ENCODE measurements around the gene ADGRF1.

DNA sequence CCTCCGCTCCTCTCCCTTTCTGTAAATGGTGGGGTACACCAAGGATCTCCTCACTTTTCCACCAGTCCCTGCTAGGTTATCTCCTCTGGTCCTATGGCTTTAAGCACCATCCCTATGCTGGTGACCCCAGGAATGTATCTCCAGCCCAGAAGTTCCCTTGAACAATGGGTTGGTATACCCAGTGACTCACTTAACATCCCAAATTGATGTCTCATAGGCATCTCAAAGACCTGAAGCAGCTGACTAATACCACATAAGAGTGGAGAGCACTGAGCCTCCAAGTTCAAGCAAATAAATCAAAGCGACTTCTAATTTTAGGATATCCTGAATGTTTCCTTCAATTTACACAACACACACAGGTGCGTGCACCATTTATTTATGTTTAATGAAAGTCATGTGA, 48.3 kb downstream of the ADGRF1 start:
- TF ChIP-seq, protein P1, sequence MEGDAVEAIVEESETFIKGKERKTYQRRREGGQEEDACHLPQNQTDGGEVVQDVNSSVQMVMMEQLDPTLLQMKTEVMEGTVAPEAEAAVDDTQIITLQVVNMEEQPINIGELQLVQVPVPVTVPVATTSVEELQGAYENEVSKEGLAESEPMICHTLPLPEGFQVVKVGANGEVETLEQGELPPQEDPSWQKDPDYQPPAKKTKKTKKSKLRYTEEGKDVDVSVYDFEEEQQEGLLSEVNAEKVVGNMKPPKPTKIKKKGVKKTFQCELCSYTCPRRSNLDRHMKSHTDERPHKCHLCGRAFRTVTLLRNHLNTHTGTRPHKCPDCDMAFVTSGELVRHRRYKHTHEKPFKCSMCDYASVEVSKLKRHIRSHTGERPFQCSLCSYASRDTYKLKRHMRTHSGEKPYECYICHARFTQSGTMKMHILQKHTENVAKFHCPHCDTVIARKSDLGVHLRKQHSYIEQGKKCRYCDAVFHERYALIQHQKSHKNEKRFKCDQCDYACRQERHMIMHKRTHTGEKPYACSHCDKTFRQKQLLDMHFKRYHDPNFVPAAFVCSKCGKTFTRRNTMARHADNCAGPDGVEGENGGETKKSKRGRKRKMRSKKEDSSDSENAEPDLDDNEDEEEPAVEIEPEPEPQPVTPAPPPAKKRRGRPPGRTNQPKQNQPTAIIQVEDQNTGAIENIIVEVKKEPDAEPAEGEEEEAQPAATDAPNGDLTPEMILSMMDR (IDR thresholded peaks at IDR 0.05; ENCODE audit: insufficient read depth, low read length, poor library complexity, severe bottlenecking) = no peak
- no peak for TF ChIP-seq EZH2phosphoT487 (conservative IDR thresholded peaks at IDR 0.05; ENCODE audit: low read length)
